ENCODE data around the gene MEGF8. TPM values are rescaled to one million over a fixed set of nuclear protein-coding genes. Genes with fewer than 3 reads are reported as not detected.

The MEGF8 gene
- polyA plus RNA-seq, 1 donor from 2014 or later = 21.5 TPM

- Histone ChIP-seq H3K36me3 (ENCODE audit: insufficient read depth, low read length) (no peaks in the 10 kb centered on the region), H3K4me3 (ENCODE audit: low read length) (no peak overlapping the region)
- no peak for TF ChIP-seq EZH2 (IDR thresholded peaks at IDR 0.05; ENCODE audit: borderline replicate concordance, insufficient read depth, low read length, poor library complexity, severe bottlenecking)
- TF ChIP-seq REST (IDR thresholded peaks at IDR 0.05; ENCODE audit: borderline replicate concordance) = no peak
- no peak for TF ChIP-seq SMC3 (conservative IDR thresholded peaks at IDR 0.05; ENCODE audit: poor library complexity)
- TF ChIP-seq RAD21 (conservative IDR thresholded peaks at IDR 0.05) = no peak
- no peak for TF ChIP-seq EP300 (conservative IDR thresholded peaks at IDR 0.05; ENCODE audit: poor library complexity, severe bottlenecking)
- no peak for TF ChIP-seq CTCF (IDR thresholded peaks at IDR 0.05; ENCODE audit: poor library complexity, severe bottlenecking)
- no peak for TF ChIP-seq POLR2AphosphoS5 (IDR thresholded peaks at IDR 0.05)
- no peak for TF ChIP-seq MXI1 (conservative IDR thresholded peaks at IDR 0.05; ENCODE audit: poor library complexity, severe bottlenecking)
- TF ChIP-seq TAF1 (IDR thresholded peaks at IDR 0.05; ENCODE audit: low read depth) = no peak
Observed at GRCh38 chr19:42297039-42297438, 28.4 kb upstream of the MEGF8 start.

GRCh38 chr19:42301646-42302203 lies 23.7 kb upstream of the MEGF8 start, which contains the start of gene PRR19:
PRR19 (plus strand) TSS chr19:42302132; CDS start chr19:42309585, 7,453 bp downstream.
- Histone ChIP-seq H3K9ac (ENCODE audit: low read length) (peak within 1 kb of the TSS; percentile 99), H2AFZ (ENCODE audit: low read depth, low read length) (peak within 1 kb of the TSS; percentile 65), H3K36me3 (ENCODE audit: insufficient read depth, low read length) (no peaks in the 10 kb centered on the region), H4K20me1 (ENCODE audit: insufficient read depth) (peaks cover 5% of the 10 kb centered on the region), H3K9me3 (ENCODE audit: low read length) (no peaks in the 10 kb centered on the region), H3K79me2 (replicated peaks; ENCODE audit: insufficient read depth, low read length) (peaks cover 26% of the 10 kb centered on the region), H3K27ac (ENCODE audit: low read length) (peak within 1 kb of the TSS; percentile 99), H3F3A (ENCODE audit: insufficient read depth, low read length, poor library complexity, severe bottlenecking) (no peaks in the 10 kb centered on the region), H3K4me3 (ENCODE audit: low read length) (peak within 1 kb of the TSS; percentile 96), H3K4me2 (ENCODE audit: low read length) (peak within 1 kb of the TSS; percentile 61), H3K9me2 (ENCODE audit: insufficient read depth, low read length) (no peaks in the 10 kb centered on the region), H3K27me3 (ENCODE audit: insufficient read depth, low read depth, low read length) (no peaks in the 10 kb centered on the region)
- TF ChIP-seq EZH2 (IDR thresholded peaks at IDR 0.05; ENCODE audit: borderline replicate concordance, insufficient read depth, low read length, poor library complexity, severe bottlenecking) (no peak), REST (IDR thresholded peaks at IDR 0.05; ENCODE audit: borderline replicate concordance) (no peak), SMC3 (conservative IDR thresholded peaks at IDR 0.05; ENCODE audit: poor library complexity) (no peak), TAF1 (IDR thresholded peaks at IDR 0.05; ENCODE audit: low read depth) (no peak), CTCF (IDR thresholded peaks at IDR 0.05; ENCODE audit: poor library complexity, severe bottlenecking) (no peak), MXI1 (conservative IDR thresholded peaks at IDR 0.05; ENCODE audit: poor library complexity, severe bottlenecking) (no peak), RAD21 (conservative IDR thresholded peaks at IDR 0.05) (no peak), POLR2AphosphoS5 (IDR thresholded peaks at IDR 0.05) (no peak), EP300 (conservative IDR thresholded peaks at IDR 0.05; ENCODE audit: poor library complexity, severe bottlenecking) (no peak)

More at GRCh38 chr19:42297039-42297438, 28.4 kb upstream of the MEGF8 start:
- Histone ChIP-seq H3K9ac (ENCODE audit: low read length) (no peak overlapping the region), H4K20me1 (ENCODE audit: insufficient read depth) (peaks cover 14% of the 10 kb centered on the region), H3K79me2 (replicated peaks; ENCODE audit: insufficient read depth, low read length) (peaks cover 25% of the 10 kb centered on the region), H3K27ac (ENCODE audit: low read length) (no peak overlapping the region), H2AFZ (ENCODE audit: low read depth, low read length) (no peak overlapping the region), H3K9me2 (ENCODE audit: insufficient read depth, low read length) (no peaks in the 10 kb centered on the region), H3K9me3 (ENCODE audit: low read length) (no peaks in the 10 kb centered on the region), H3K27me3 (ENCODE audit: insufficient read depth, low read depth, low read length) (no peaks in the 10 kb centered on the region), H3K4me2 (ENCODE audit: low read length) (no peak overlapping the region), H3F3A (ENCODE audit: insufficient read depth, low read length, poor library complexity, severe bottlenecking) (no peaks in the 10 kb centered on the region)

All from neural cell (in vitro differentiated cells).